Fibroblast of mammary gland (primary cell): ENCODE measurements around the gene GARS1.
"Not testable (repeated sequence)": the region's sequence is repeated elsewhere in the genome, so short reads cannot be mapped to it uniquely, and the experiment has no call there.

Experiments used
- DNase-seq: peaks from one replicate; pipeline ENCODE4 v3.0.0-alpha.2; 2010; ENCODE audit warnings: low read depth
- H3K4me3 ChIP-seq: 2 replicates; pipeline ENCODE4 v1.5.1; 2011; ENCODE audit warnings: low read depth, mild to moderate bottlenecking, low read length, moderate library complexity; ENCODE audit not compliant: control insufficient read depth
- TF ChIP-seq, protein P1 (sequence below): conservative IDR thresholded peaks from 2 replicates; pipeline ENCODE4 v1.5.1; 2011; ENCODE audit warnings: low read depth, low read length, inconsistent platforms; ENCODE audit not compliant: control insufficient read depth, insufficient read depth

GARS1 gene

DNA sequence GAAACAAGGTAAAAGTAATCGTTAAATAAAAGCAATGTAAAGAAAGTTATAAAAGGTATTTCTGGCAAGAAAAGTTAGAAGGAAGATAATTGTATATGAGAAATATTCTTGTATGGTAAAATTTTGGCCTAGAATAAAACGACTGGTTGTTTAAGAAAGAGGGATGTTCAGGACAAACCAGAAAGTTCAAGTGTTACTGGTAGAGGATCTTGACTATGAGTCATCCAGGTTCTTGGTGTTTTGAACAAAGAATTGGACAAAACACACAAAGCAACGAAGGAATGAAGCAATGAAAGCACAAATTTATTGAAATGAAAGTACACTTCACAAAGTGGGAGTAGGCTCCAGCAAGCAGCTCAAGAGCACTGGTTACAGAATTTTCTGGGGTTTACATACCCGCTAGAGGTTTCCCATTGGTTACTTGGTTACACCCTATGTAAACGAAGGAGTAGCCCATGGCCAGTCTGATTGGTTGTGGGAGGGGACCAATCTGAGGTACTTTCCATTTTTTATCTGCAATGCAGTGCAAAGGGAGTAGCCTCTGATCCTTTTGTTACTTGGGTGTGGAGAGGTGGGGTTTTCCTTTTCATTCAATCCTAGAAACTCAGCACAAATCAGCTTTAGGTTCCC, 22.4 kb upstream of the GARS1 start:
- TF ChIP-seq, protein P1, sequence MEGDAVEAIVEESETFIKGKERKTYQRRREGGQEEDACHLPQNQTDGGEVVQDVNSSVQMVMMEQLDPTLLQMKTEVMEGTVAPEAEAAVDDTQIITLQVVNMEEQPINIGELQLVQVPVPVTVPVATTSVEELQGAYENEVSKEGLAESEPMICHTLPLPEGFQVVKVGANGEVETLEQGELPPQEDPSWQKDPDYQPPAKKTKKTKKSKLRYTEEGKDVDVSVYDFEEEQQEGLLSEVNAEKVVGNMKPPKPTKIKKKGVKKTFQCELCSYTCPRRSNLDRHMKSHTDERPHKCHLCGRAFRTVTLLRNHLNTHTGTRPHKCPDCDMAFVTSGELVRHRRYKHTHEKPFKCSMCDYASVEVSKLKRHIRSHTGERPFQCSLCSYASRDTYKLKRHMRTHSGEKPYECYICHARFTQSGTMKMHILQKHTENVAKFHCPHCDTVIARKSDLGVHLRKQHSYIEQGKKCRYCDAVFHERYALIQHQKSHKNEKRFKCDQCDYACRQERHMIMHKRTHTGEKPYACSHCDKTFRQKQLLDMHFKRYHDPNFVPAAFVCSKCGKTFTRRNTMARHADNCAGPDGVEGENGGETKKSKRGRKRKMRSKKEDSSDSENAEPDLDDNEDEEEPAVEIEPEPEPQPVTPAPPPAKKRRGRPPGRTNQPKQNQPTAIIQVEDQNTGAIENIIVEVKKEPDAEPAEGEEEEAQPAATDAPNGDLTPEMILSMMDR: no peak
- DNase-seq: no peak
- no peak overlapping the region for H3K4me3 ChIP-seq

DNA sequence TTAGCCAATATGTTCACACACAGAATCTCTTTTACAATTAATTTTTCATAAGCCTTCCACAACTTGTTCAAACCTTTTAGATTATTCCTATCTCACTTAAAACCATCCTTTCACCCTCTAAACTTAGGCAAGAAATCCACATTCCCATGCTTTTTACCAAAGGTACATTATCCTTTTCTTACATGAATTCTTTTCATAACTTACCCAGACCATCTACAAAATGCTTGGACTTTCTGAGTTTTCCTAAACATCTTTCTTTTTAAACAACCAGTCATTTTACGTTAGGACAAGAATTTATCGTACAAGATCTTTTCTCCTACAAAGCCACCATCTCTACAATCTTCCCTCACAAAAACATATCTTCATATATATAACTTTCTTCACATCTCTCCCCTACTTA, 18.8 kb upstream of the GARS1 start:
- TF ChIP-seq, protein P1: no peak
- no peak for DNase-seq
- no peak overlapping the region for H3K4me3 ChIP-seq

DNA sequence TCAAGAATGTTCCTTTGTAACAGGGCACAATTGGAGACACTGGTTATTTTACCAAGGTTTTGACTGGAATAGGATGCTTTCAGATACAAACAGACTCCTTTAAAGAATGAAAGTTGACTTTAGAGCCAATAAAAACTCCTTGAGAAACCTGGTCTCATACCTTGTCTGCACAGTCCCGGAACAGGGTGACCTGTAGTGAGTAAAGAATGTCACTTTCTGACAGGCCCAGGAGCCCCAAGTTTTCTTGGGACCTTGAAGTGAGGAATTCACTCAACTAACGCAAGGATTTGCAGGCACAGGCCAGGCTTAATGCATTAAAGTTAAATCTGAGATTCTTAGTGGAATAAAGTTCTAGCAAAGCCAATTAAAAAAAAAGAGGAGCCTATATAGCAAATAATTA, 11.5 kb upstream of the GARS1 start:
- TF ChIP-seq, protein P1: no peak
- H3K4me3 ChIP-seq: no peak overlapping the region
- no peak for DNase-seq

DNA sequence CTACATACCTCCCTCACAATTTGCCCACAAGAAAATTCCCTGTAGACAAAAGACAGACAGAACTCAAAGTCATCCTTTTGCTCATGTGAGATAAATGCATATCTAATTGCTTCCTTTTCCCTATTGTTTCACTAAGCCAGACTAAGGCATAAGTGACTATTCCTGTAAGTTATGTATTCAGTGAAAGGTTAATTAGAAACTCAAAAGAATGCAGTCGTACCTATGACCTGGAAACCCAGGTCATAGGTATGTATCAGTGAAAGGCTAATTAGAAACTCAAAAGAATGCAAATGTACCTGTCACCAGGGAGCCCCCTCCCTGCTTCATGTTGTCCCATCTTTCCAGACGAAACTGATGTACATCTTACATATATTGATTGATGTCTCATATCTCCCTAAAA, 10.3 kb upstream of the GARS1 start:
- DNase-seq: no peak
- no peak overlapping the region for H3K4me3 ChIP-seq
- TF ChIP-seq, protein P1: no peak

DNA sequence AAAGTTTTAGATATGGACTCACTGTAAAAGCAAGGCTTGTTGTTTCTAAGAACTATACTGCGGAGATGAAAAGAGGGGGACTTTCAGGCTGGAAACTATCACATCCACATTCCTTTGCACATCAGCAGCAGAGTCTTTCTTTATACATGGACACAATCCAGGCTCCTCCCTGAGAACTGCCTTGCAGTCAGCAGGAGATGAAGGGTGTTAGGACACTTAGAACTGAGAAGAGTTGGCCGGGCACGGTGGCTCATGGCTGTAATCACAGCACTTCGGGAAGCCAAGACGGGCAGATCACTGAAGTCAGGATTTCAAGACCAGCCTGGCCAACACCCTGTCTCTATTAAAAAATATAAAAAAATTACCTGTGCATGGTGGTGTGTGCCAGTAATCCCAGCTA, 9.7 kb upstream of the GARS1 start:
- TF ChIP-seq, protein P1: no peak
- DNase-seq: no peak
- no peak overlapping the region for H3K4me3 ChIP-seq

DNA sequence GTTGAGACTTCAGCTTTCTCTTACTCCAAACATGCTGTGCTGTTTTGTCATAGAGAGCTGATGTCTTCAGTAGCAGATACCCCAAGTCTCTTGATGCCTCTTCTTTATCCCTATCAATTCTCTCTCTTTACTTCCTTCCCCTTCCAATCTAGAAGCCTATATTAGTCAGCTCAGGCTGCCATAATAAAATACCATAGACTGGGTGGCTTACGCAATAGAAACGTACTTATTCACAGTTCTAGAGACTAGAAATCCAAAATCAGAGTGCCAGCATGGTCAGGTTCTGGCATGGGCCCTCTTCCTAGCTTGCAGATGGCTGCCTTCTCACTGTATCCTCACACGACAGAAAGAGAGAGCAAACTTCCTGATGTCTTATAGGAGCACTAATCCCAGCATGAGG, 9.0 kb upstream of the GARS1 start:
- DNase-seq: peak; percentile 28
- no peak overlapping the region for H3K4me3 ChIP-seq
- TF ChIP-seq, protein P1: no peak

DNA sequence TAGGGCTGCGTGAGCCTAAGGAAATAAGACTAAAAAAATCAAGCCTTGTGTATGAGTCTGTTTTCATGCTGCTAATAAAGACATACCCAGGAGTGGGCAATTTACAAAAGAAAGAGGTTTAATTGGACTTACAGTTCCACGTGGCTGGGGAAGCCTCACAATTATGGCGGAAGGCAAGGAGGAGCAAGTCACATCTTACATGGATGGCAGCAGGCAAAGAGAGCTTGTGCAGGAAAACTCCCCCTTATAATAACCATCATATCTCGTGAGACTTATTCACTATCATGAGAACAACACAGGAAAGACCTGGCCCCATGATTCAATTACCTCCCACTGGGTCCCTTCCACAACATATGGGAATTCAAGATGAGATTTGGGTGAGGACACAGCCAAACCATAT, 7.1 kb upstream of the GARS1 start:
- H3K4me3 ChIP-seq, DNase-seq: not testable (repeated sequence)

DNA sequence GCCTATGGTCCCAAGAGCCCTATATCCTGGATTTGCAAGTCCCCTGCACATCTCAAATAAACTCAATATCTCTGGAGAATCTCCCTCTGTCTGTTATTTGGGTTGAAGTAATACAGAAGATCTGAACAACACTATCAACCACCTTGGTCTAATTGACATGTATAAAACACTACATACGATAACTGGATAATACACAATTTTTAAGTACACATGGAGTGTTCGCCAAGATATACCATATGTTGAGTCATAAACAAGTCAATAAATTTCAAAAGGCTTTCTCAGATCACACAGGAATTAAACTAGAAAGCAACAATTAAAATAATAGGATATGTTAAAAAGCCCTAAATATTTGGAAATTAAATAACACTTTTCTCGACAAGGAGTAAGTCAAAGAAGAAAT, 5.6 kb upstream of the GARS1 start:
- DNase-seq: no peak
- TF ChIP-seq, protein P1: no peak
- no peak overlapping the region for H3K4me3 ChIP-seq
